Measurements from ENCODE around the gene NPBWR2. TPM values are rescaled to one million over a fixed set of nuclear protein-coding genes. Genes with fewer than 3 reads are reported as not detected.

NPBWR2 gene
- total RNA-seq, 1 experiment from 2014 or later: not detected

DNA sequence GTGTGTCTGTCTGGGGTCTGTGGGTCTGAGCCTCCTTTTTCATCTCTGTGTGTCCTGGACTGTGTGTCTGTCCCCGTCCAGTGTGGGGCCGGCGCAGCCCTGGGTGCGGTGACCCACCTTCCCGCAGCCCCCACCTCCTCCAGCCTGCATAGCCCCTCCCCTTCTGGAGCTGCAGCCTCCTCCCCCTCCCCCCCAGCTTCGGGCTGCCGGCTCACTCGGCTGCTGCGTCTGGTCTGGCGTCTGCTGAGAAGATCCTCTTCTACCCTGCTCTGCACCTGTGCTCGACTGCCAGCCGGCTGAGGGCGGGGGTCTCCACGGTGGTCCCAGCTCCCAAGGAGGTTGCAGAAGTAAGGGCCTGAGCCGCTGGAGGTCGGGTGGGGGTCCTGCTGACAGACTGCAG is 15.6 kb downstream of the NPBWR2 start:
- H3K9me3 ChIP-seq (ENCODE audit: control insufficient read depth, insufficient read depth, low read depth, low read length): no peaks in the 10 kb centered on the region
- H3K4me1 ChIP-seq (ENCODE audit: control insufficient read depth, insufficient read depth, low read length): no peaks in the 10 kb centered on the region
- no peak overlapping the region for H3K4me3 ChIP-seq (ENCODE audit: low read depth in 2 of 2, low read length in 2 of 2)
- ATAC-seq (peak; percentile 39; the same call in 1 of the 2 replicates), DNase-seq (ENCODE audit: low read depth, low spot score) (no peak)
- in situ Hi-C loops (cut with HindIII; ENCODE audit: low pct_unique_long_range_greater_than_20kb, low sequenced_read_pairs): no loop called here
- POLR2A ChIA-PET: interaction anchor here (0.7 kb wide), 1 partner anchor 10 kb away, joined by 3 read pairs; no protein-coding TSS in a partner anchor
- no peaks in the 10 kb centered on the region for H3K36me3 ChIP-seq (ENCODE audit: control insufficient read depth, insufficient read depth, low read length)
- TF ChIP-seq SIN3A (IDR thresholded peaks at IDR 0.05; ENCODE audit: borderline replicate concordance, insufficient read depth, low read depth, low read length) (no peak), TCF7L2 (IDR thresholded peaks at IDR 0.05; ENCODE audit: low read depth, low read length) (no peak), REST (IDR thresholded peaks at IDR 0.05; ENCODE audit: insufficient read depth in 1 of 2, low read depth in 2 of 2, low read length in 1 of 2) (no peak), POLR2AphosphoS5 (IDR thresholded peaks at IDR 0.05; ENCODE audit: low read depth, low read length) (no peak), CTCF (IDR thresholded peaks at IDR 0.05) (no peak)
- intact Hi-C loops (cut with micrococcal nuclease; ENCODE audit: unreplicated experiment): no loop called here
- no peaks in the 10 kb centered on the region for H3K27me3 ChIP-seq (ENCODE audit: control insufficient read depth, insufficient read depth, low read length)
- no peak overlapping the region for H3K27ac ChIP-seq (ENCODE audit: low read length)
- no TSS peak for BruUV-seq (replicated peaks)
- CTCF ChIA-PET: interaction anchor here (0.6 kb wide), 1 partner anchor 24 kb away, joined by 3 read pairs; no protein-coding TSS in a partner anchor

DNA sequence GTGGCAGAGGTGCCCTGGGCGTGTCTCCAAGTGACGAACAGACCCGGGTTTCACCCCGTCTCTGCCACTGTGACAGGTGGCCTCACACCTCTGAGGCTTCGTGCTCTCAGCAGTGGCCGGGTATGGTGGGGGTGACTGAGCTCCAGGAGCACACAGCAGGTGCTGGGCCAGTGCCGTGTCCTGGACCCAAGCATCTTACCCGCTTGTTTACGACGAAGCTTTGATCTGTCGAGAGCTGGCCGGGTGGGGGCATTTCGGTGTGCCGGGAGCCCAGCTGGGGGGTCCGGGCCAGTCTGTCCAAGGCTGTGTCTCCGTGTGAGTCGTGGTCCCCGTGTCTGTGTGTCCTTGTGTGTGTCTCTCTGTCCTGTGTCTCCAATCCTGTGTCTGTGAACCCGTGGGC is 16.0 kb downstream of the NPBWR2 start:
- DNase-seq (ENCODE audit: low read depth, low spot score) (no peak), ATAC-seq (no peak)
- Histone ChIP-seq H3K4me1 (ENCODE audit: control insufficient read depth, insufficient read depth, low read length) (no peaks in the 10 kb centered on the region), H3K27me3 (ENCODE audit: control insufficient read depth, insufficient read depth, low read length) (no peaks in the 10 kb centered on the region), H3K27ac (ENCODE audit: low read length) (no peak overlapping the region), H3K36me3 (ENCODE audit: control insufficient read depth, insufficient read depth, low read length) (no peaks in the 10 kb centered on the region), H3K4me3 (ENCODE audit: low read depth in 2 of 2, low read length in 2 of 2) (no peak overlapping the region), H3K9me3 (ENCODE audit: control insufficient read depth, insufficient read depth, low read depth, low read length) (no peaks in the 10 kb centered on the region)
- in situ Hi-C loops (cut with HindIII; ENCODE audit: low pct_unique_long_range_greater_than_20kb, low sequenced_read_pairs) (no loop called here), intact Hi-C loops (cut with micrococcal nuclease; ENCODE audit: unreplicated experiment) (no loop called here)
- no TSS peak for BruUV-seq (replicated peaks)
- ChIA-PET CTCF (no interaction called here), POLR2A (interaction anchor here (0.7 kb wide), 1 partner anchor 10 kb away, joined by 3 read pairs; no protein-coding TSS in a partner anchor)
- TF ChIP-seq SIN3A (IDR thresholded peaks at IDR 0.05; ENCODE audit: borderline replicate concordance, insufficient read depth, low read depth, low read length) (no peak), CTCF (IDR thresholded peaks at IDR 0.05) (no peak), REST (IDR thresholded peaks at IDR 0.05; ENCODE audit: insufficient read depth in 1 of 2, low read depth in 2 of 2, low read length in 1 of 2) (no peak), POLR2AphosphoS5 (IDR thresholded peaks at IDR 0.05; ENCODE audit: low read depth, low read length) (no peak)
